GM19043 (cell line): ENCODE measurements around the gene CIT.

Source experiments
- ATAC-seq: cut with Tn5 transposase; IDR thresholded peaks from one replicate; pipeline ENCODE4 v1.9.1; 2021; ENCODE audit warnings: low read depth; ENCODE audit not compliant: unreplicated experiment

CIT gene

DNA sequence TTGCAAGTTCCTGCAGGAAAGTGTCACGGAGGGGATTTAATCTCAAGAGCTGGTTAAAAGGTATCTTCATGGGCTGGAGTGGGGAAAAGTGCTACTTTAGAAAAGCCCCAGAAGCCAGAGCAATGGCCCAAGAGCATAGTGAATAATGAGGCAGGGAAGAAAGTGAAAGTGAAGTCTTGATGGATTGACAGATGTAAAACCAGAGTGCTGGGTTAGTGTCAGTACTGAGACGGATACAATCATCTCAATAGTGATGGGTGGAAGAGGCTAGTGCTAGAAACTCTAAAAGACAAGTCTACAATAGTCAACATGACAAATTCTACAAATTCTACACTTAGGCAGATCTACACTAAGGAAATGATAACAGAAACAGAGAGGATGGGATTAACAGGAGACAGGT lies 68.1 kb downstream of the CIT start:
- no peak for ATAC-seq

GRCh38 chr12:119808441-119808840 lies 68.7 kb downstream of the CIT start:
- no peak for ATAC-seq

GRCh38 chr12:119807380-119807779 lies 69.7 kb downstream of the CIT start:
- ATAC-seq: no peak

DNA sequence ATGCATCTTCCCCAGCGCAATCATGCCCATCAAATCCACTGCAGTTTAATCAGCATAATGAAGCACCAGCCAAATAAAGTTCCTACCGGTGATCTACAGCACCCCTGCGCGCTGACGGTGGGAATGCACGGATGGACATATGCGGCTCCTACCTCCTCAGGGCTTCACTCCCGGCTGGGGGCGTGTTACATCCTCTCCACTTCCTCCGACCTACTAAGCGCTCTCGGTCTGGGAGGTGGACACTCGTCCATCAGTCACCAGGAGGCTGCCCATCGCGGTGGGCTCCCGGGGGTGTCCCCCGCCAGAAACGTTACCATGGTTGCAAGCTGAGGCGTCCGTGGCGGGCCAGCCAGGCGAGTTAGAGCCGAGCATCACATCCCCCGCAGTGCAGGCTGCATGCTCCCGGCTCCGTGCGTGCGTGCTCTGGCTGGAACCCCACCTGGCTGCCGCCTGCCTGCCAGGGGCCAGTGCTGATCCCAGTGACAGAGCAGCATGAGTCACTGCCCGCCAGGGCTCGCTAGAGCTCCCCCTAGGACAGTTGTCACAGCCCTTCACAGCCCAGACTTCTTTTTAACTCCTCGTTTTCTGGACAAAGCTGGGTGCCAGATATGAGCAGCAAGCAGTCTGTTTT lies 73.0 kb downstream of the CIT start:
- no peak for ATAC-seq

GRCh38 chr12:119803381-119803791 lies 73.7 kb downstream of the CIT start:
- no peak for ATAC-seq

DNA sequence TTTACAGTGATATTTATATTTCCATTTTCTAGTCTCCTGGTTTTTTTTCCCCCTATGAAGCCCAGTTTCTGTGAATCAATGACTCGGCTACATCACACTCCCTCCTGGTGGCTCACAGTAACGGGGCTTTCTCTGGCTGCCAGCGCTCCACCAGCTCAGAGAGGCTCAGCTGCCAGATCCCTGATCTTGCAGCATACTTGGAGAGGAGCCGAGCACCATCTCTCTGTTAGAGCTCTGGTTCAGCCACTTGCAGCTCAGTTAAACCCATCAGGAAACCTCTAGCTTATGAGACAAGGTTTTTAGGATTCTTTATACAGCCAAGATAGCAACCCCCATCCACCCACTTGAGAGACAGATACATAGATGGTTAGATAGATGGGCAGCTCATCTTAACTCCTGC lies 74.6 kb downstream of the CIT start:
- ATAC-seq: no peak

DNA sequence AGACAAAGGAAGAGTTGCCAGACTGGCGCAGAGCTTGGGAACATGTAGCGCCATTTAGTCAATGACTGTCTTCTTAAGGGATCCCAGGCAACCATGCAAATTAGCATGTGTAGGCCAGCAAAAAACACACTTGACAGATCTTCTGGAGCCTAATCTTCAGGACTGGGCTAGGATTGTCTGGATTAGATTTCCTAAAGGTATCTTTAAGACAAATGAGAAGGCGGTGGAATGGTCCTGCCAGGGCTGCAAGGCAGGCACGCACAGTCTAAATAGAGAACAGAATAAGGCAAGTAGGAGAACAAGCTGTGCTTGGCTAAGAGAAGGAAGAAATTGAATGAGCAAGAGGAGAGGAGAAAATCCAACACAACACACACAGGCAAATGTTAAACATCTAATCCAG lies 80.0 kb downstream of the CIT start:
- no peak for ATAC-seq

GRCh38 chr12:119796292-119796691 lies 80.8 kb downstream of the CIT start:
- ATAC-seq: no peak

GRCh38 chr12:119791453-119791852 lies 85.7 kb downstream of the CIT start:
- ATAC-seq: no peak

GRCh38 chr12:119788786-119789185 lies 88.3 kb downstream of the CIT start:
- no peak for ATAC-seq

DNA sequence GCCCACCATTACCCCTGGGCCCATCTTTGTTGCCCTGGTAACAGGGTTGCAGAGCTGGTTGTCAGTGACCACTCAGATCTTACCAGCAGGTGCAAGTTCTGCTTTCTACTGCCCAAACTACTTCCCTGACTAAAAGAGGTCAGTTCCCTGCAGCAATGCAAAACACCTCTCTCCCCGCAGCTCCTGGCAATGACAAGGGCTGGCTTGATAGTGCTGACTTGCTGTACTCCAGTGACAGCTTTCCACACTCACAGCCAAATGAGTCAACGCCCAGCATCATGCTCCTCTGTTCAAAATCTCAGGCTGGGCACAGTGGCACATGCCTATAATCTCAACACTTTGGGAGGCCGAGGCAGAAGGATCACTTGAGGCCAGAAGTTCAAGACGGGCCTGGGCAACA lies 90.6 kb downstream of the CIT start:
- ATAC-seq: no peak

- no peak for ATAC-seq
These were observed 92.4 kb downstream of the CIT start for GRCh38 chr12:119784673-119785072.

DNA sequence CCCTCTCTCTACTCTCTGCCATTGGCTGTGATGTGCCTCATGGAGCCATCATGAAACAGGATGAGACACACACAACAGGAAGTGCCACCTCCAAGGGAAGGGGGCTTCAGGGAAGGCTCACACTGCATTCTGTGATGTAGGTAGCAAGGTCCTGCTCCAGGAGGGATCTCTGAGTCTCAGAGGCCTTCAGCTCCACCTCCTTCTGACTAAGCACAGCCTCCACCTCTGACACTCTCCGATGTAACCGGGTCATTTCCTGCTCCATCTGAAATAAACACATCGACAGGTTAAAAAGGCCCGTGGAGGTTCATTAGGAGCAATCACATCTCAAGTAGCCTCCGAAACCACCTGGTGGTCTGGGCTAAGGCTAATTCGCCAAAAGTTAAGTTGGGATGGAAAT lies 93.3 kb downstream of the CIT start:
- ATAC-seq: no peak

DNA sequence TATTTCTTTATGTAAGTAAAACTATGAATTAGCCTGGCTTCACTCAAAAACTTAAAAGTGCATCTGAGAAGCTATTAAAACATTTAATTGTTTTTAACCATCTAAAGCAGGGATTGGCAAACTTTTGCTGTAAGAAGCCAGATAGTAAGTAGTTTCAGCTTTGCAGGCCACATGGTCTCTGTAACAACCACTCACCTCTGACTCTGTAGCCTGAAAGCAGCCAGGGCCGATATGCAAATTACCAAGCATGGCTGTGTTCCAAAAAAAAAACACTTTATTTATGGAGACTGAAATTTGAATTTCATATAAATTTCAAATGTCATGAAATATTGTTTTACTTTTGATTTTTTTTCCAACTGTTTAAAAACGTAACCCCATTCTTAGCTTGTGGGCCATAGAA lies 95.3 kb downstream of the CIT start:
- no peak for ATAC-seq

DNA sequence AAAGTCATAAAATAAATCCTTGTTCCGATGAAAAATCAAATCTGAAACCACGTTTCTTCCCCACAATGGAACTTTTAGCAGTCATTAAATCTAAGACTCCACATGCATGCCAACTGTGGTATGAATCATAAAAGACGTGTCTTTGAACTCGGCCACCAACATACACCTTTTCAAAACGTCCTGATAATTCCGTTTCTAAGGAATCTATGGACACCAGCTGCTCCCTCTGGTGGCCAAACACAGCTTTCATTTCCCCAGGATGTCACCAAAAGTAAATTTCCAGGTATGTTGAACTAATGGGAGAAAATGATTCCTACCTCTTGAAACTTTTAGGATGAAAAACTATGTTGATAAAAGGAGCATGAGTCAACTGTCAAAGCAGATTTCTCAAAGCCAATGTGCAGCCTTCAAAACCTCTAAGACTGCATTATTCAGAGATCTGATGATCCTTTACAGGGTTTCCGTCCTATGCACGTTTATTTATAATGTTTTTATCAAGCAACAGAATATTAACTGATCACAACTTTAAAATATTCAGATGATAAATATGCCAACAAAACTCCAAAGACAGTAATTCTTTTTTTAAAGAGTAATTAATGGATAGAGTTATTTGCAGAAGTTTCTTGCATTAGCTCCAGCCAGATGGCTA lies 96.2 kb downstream of the CIT start:
- ATAC-seq: no peak

DNA sequence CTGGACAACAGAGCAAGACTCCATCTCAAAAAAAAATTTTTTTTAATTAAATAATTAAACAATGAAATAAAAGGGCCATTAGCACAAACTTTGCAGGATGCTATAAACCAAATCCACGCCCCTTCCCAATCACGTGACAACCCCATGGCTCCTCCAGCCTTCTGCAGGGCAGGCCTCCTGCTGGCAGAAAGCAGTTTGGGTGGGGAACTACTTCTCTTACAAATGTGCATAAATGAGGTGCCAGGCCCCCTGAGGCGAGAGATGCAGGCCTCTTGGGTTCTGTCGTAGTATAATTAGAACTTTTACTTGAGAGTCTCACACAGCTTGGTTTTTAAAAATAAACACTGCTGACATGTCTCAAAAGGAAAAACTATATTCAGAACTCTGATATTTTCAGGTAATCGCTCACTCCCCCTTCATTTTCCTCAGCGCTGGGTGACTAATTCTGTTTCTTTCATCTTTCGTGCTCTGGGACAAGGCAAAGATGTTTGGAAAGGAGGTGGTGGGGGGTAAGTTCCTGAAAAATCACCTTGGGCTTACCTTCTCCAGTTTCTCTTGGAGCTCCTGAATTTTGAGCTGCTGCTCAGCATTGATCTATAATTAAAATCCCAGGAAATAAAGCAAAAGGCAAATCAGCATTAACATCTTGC lies 101.7 kb downstream of the CIT start:
- no peak for ATAC-seq

DNA sequence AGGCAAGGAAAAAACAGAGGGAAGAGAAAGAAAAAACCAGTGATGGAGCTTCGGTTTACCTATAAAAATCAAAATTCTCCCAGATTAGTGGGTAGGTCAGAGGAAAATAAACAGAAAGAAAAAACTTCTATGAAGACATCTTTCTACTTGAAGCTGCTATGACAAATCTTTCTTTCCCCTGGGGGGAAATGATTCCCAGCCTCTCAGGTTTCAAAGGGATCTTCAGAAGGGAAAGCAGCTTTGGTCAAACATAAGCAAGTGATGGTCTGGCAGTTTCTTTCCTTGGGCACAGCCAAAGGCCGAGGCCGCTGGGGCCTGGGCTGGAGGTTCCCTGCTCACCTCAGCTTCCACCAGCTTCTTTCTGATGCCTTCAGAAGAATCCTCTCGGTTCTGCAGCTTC lies 104.7 kb downstream of the CIT start:
- no peak for ATAC-seq

- ATAC-seq: no peak
These were observed 107.0 kb downstream of the CIT start for GRCh38 chr12:119770146-119770545.

DNA sequence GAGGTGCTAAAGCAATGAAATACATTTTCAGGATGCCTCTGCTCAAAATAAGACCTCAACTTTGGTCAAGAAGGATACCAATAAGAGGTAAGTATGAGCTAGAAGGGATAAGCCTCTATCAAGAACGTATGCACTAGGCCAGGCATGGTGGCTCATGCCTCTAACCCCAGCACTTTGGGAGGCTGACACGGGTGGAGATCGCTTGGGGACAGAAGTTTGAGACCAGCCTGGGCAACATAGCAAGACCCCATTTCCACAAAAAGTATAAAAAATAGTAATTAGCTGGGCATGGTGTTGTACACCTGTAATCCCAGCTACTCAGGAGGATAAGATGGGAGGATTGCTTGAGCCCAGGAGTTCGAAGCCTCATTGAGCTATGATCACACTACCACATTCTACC lies 114.5 kb downstream of the CIT start:
- no peak for ATAC-seq

GRCh38 chr12:119758722-119759121 lies 118.4 kb downstream of the CIT start:
- ATAC-seq: no peak

DNA sequence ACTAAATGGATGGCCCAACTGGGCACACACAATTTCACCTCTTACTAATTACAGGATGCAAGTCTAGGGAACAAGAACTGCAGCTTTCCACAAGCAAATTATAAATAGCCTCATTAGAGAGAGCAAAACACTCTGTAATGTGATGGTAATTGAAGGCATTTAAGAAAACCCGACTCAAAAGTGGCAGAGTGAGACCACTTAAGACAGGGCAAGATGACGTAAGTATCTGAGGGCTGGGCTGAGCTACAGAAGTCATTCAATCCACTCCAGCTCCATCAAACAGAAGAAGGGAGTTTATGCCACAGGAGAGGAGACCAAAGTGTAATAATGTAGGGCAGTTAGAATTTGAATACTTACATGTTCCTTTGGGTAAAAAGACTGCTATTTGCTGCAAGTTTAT lies 118.9 kb downstream of the CIT start:
- ATAC-seq: no peak

DNA sequence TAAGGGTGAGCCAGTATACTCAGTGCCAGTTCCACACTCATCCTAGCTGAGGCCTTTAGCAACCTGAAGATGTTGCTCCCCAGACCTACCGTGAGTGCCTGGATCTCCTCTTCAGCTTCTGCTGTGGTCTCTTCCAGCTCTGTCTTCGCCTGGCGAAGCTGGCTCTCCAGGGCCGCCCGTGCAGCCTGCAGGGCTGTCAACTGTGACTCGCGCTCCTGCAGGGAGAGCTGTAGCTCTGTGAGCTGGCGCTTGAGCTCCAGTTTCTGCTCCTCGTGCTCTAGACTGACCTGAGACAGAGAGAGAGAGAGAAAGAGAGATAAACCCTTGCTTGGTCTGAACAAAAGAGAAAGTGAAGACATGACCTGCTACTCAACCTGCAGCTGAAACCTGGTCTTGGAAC lies 125.2 kb downstream of the CIT start:
- no peak for ATAC-seq
